HL-60 (cell line): ENCODE results near the gene XPOT.

ENCODE experiments used
- CTCF ChIP-seq: IDR thresholded peaks from one replicate; pipeline ENCODE4 v1.5.1; 2011; ENCODE audit warnings: low read length, control low read depth, inconsistent platforms; ENCODE audit not compliant: insufficient read depth
- POLR2AphosphoS5 ChIP-seq: IDR thresholded peaks from 2 replicates; pipeline ENCODE4 v1.6.1; 2012; ENCODE audit warnings: low read depth
- REST ChIP-seq: IDR thresholded peaks from 2 replicates; pipeline ENCODE4 v1.6.1; 2012; ENCODE audit warnings: low read depth; ENCODE audit not compliant: insufficient replicate concordance
- SPI1 ChIP-seq: IDR thresholded peaks from 2 replicates; pipeline ENCODE4 v1.6.1; 2012; ENCODE audit warnings: low read depth, mild to moderate bottlenecking, borderline replicate concordance

GRCh38 chr12:64387197-64387816 lies 16.9 kb upstream of the XPOT start:
- TF ChIP-seq CTCF (no peak), REST (no peak), POLR2AphosphoS5 (no peak), SPI1 (no peak)
